NCI-H1092 (cell line): ENCODE measurements around the gene MYLK3.

Experiments used
- DNase-seq: peaks from one replicate; lab custom pipeline; 2025; lab: John Stamatoyannopoulos, UW

The MYLK3 gene

DNA sequence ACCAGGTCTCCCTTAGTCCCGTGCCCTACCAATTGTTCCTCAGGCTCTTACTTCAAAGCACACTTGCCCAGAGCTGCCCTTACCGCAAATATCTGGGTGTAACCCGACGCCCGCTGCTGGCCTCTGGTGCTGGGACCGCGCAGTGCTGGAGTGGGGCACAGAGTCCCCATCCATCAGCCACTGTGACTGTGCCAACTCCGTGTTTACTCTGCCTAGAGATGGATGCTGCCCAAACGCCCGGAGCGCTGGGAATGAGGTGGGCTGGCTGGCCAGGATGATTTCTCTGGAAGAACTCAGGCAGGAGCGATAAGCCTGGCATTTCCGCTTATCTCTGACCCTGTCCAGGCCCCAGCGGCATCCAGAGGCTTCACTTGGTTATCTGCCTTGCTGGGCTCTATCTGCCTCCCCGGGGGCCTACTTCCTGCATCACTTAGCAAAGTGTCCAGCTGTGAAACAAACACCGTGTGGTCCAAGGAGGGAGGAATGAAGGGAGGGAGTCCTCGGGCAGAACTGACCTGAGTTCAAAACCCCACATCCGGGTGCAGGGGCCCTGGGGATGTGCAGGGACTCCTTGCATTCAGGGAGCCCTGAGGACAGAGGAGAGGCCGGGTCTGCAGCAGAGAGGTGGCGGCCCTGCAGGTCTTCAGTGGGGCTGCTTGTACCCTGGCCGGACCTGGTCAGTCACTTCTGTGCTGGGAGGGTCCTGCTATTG is 9.4 kb upstream of the MYLK3 start:
- DNase-seq: peak; percentile 49

- DNase-seq: no peak
Observed at GRCh38 chr16:46756772-46757171, 8.6 kb upstream of the MYLK3 start.

DNA sequence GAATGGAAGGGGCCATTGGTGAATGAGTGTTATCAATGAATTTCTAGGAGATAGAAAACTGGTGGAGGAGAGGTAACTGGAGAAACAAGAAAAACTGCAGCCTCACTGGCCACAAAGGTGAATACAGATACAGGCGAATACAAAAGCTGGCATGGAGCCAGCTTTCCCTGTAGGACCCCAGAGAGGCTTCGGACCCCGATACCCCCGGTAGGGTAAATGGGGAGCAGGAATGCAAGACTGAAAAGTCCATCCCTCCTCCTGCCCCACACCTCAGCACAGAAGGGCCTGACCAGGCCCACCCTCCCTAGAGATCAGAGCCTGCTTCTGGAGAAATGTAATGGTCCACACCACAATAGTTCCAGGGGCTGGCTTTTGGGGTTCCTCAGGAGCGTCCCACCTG is 4.9 kb upstream of the MYLK3 start:
- DNase-seq: no peak

- DNase-seq: no peak
Observed at GRCh38 chr16:46751381-46751780, 3.2 kb upstream of the MYLK3 start.

DNA sequence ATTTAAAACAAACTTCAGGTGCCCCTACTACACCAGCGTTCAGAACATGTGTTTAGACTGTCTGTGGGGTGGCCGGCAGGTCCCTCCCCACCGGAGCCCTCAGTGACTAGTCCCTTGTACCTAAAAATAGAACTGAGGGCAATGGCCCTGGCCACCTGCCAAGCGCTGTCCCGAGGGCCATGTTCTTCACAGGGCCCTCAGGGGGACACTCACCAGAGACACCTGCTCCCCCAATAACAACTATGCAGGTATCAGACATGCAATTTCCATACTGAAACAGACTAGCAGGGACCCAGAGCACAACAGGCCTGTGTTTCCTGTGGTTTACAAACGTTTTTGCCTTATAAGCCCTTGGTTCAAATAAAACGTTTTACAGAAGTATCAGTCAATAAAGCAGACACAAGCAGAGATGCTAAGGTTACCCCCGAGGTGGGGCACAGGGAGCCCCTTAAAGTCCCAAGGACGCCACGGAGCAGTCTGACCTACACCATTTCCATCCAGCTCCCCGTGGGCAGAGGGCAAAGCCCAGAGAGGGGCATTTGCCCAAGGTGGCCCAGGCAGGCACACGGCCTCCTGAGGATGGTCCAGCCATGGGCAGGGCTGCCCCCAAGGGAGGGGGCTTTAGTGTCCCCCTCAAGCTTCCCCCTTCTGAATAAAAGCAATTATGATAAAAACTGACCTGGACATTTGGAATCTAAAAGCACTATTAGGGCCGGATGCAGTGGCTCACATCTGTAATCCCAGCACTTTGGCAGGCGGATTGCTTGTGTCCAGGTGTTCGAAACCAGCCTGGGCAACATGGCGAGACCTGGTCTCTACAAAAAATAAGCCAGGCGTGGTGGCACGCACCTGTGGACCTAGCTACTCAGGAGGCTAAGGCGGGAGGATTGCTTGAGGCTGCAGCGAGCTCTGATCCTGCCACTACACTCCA is 896 bp upstream of the MYLK3 start:
- DNase-seq: peak; percentile 31

DNA sequence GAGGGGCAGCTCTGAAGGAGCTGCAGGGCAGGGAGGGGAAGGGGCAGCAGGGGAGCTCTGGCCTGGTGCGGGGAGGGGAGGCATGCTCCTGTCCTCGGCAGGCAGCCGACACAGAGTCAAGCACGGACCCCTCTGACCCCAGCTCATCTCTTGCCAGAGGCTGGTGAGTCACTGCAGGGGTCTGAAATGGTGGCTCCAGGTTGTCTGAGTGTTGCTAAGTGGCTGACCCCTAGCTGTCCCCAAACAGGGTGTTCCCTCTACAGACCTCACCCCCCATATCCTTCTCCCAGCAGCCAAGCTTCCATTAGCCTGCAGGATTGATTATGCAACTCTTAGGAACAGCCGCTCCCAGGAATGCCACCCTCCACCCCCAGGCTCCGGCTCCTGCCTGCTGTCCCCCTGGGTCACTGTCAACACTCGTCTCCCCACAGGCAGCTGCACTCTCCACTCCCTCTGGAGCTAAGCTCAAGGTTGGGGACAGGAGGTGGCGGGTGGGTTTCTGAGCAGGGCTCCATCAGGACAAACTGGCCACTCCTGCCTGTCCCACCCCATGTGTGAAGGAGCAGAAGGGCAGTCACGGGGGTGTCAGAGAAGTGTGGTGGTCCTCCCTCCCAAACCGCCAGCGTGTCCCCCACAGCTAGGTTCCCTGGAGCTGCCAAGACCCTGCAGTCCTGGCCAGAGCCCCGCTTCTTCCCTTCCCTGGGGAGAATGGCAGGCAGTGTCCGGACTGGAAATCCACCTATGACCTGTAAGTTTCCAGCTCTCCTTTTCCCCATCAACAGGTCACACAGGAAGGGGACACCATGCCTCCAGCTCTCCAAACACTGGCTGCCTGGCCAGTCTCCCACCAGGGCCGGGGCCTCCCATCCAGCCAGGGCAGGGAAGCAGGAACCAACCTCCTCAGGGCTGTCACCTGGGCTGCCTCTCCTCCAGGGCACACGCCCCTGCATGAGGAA is 1.0 kb downstream of the MYLK3 start:
- DNase-seq: no peak

GRCh38 chr16:46745617-46746016 is 2.5 kb downstream of the MYLK3 start:
- no peak for DNase-seq

- no peak for DNase-seq
Observed at GRCh38 chr16:46743232-46743719, 4.9 kb downstream of the MYLK3 start.

- no peak for DNase-seq
Observed at GRCh38 chr16:46739934-46740333, 8.2 kb downstream of the MYLK3 start.

GRCh38 chr16:46737621-46738214 is 10.4 kb downstream of the MYLK3 start:
- no peak for DNase-seq

GRCh38 chr16:46736695-46737094 is 11.4 kb downstream of the MYLK3 start:
- DNase-seq: no peak

- no peak for DNase-seq
Observed at GRCh38 chr16:46733319-46733830, 14.8 kb downstream of the MYLK3 start.

GRCh38 chr16:46732561-46732960 is 15.6 kb downstream of the MYLK3 start:
- no peak for DNase-seq

- no peak for DNase-seq
Observed at GRCh38 chr16:46731691-46732555, 16.2 kb downstream of the MYLK3 start.

GRCh38 chr16:46730801-46731690 is 17.1 kb downstream of the MYLK3 start:
- DNase-seq: no peak

DNA sequence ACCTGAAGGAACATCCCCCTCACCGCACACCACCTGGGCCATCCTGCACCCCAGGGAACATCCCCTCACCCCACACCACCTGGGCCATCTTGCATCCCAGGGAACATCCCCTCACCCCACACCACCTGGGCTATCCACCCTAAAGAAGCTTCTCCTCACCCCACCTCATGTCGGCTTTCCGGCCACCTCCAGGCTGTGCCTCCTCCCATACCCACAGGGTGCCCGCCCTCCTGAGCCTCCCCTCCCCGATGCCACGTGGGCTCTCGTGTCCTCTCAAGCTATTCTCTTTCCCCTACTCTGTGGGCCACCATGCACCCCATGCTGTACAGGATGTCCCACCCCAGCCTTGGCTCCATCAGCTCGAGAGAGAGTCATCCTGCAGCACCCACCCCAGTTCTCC is 18.0 kb downstream of the MYLK3 start:
- no peak for DNase-seq

DNA sequence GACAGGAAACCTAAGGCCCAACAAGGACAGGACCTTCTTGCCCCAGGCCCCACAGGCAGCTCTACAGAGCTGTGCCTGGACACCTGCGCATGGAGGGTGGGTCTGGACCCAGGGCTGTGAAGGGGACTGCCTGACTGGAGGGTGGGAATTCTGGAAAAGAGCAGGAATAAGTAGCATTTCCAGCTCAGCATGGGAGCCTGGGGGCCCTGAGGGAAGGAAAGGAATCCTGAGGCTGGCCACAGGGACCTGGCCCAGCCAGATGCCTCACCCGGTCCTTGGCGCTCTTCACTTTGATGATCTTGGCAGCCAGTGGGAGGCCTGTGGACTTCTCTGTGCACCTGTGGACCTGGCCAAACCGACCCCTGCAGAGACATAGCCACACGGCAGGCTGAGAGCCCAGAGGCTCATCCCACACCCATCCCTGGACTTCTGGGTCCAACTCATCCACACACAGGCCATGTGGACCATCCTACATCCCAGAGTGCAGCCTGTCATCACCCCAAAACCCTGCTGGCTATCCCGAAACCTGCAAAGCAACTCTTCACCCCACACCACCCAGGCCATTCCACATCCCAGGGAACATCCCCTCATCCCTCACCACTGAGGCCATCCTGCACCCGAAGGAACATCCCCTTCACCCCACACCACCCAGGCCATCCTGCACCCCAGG is 18.7 kb downstream of the MYLK3 start:
- no peak for DNase-seq

- no peak for DNase-seq
Observed at GRCh38 chr16:46728806-46729205, 19.3 kb downstream of the MYLK3 start.

- no peak for DNase-seq
Observed at GRCh38 chr16:46727630-46728029, 20.5 kb downstream of the MYLK3 start.
